ENCODE data around the gene SGSM2.

Gene SGSM2

DNA sequence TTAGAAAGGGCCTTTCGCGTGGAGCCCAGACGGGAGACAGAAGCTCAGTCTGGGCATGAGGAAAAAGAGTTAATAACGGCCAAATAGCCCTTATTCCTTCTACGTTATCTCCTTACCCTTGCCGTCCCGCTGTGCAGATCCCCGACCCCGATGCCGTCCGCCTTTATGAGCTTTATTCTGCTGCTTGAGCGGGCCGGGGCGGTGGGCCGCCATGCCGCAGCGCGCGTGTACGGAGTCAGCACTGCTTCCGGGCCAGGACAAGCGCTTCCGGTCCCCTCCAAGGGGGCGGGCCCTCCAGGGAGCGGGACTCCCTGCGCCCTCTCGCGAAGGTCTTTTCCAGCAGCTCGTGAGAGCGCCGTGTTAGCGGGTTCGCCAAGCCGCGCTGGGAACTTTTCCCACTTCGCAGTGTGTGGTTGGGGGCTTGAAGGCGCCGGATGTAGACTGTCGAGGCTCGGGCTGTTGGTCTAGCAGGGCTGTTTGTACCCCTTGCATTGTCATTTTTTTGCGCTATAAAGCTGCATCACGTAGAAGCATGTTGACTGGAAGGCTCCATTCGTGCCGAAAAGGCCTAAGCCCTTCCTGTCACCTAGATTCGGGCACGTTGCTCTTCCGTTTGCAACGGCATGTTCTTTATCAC, 968 bp upstream of the SGSM2 start, which contains the start of gene TSR1:
Gene TSR1, minus strand, starts transcription at position 243 of the 637 bp plus-strand sequence. Its CDS starts 30 bp downstream, at position 213.
- Histone ChIP-seq H3K27me3 (replicated peaks; ENCODE audit: control insufficient read depth, insufficient read depth, low read length, poor library complexity, severe bottlenecking) (no peaks in the 10 kb centered on the region), H3K4me1 (ENCODE audit: control insufficient read depth, insufficient read depth, low read length, poor library complexity, severe bottlenecking) (peaks cover 16% of the 10 kb centered on the region), H3K9me3 (ENCODE audit: control insufficient read depth, low read length) (no peaks in the 10 kb centered on the region), H3K36me3 (ENCODE audit: control insufficient read depth, insufficient read depth, low read length) (peaks cover 36% of the 10 kb centered on the region), H3K27ac (ENCODE audit: insufficient read depth, low read length, poor library complexity, severe bottlenecking) (peak within 1 kb of the TSS; percentile 76), H3K4me3 (ENCODE audit: insufficient read depth, low read depth, low read length, poor library complexity, severe bottlenecking) (peak within 1 kb of the TSS; percentile 66)
- DNase-seq, result peak; percentile 73 to 84 (median 80)

DNA sequence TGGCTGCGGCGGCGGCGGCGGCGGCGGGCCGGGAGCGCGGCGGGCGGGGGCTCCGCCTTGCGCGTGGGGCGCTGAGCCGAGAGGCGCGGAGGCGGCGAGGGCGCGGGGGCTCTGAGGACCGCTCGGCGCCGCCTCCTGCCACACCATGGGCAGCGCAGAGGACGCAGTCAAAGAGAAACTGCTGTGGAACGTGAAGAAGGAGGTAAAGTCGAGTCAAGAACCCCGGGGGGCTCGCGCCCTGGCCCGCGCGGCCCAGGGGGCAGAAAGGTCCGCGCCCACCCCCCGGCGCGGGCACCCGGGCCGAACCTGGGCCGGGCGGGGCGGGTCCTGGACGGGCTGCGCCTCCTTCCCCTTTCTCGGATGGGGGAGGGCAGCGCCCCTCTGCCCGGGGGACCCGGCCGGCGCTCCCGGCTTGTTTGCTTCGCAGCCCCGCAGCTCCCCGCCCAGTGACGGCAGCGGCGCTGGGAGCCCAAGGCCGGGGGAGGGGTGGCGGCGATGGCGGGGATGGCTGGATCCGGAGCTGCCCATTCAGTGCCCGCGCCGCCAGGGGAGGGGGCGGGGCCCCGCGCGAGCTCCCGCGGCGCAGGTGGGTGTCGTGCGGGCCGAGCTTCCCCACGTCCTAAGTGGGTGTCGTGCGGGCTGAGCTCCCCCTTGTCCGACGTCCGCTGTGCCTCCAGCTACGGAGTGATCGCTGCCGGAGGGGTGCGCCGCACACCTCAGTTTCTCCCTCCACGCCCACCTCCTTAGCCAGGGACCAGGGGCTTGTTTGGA, 428 bp downstream of the SGSM2 start:
- Histone ChIP-seq H3K27me3 (replicated peaks; ENCODE audit: control insufficient read depth, insufficient read depth, low read length, poor library complexity, severe bottlenecking) (no peaks in the 10 kb centered on the region), H3K27ac (ENCODE audit: insufficient read depth, low read length, poor library complexity, severe bottlenecking) (peak overlapping the region; percentile 80), H3K36me3 (ENCODE audit: control insufficient read depth, insufficient read depth, low read length) (peaks cover 25% of the 10 kb centered on the region), H3K4me1 (ENCODE audit: control insufficient read depth, insufficient read depth, low read length, poor library complexity, severe bottlenecking) (peaks cover 16% of the 10 kb centered on the region), H3K9me3 (ENCODE audit: control insufficient read depth, low read length) (no peaks in the 10 kb centered on the region), H3K4me3 (ENCODE audit: insufficient read depth, low read depth, low read length, poor library complexity, severe bottlenecking) (peak overlapping the region; percentile 66)
- peak; percentile 37 to 58 (median 39) for DNase-seq

DNA sequence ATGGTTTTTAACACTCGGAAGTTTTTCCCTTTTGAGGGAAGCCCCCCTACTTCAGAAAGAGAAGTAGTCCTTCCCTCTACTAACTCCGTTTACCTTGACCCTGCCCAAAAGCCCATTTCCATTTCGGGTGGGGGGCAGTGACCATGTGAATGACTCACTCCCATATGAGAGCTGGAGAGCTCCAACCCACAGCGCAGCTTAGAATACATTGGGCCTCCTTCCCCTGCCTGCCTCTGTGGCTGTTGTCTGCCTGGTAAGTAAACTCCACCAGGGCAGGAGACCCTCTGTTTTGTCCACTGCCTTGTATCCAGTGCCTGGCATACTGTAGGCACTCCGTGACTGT, 985 bp downstream of the SGSM2 start:
- no peak for DNase-seq
- Histone ChIP-seq H3K36me3 (ENCODE audit: control insufficient read depth, insufficient read depth, low read length) (peaks cover 19% of the 10 kb centered on the region), H3K27ac (ENCODE audit: insufficient read depth, low read length, poor library complexity, severe bottlenecking) (peak overlapping the region; percentile 80), H3K4me3 (ENCODE audit: insufficient read depth, low read depth, low read length, poor library complexity, severe bottlenecking) (peak overlapping the region; percentile 66), H3K4me1 (ENCODE audit: control insufficient read depth, insufficient read depth, low read length, poor library complexity, severe bottlenecking) (peaks cover 16% of the 10 kb centered on the region), H3K27me3 (replicated peaks; ENCODE audit: control insufficient read depth, insufficient read depth, low read length, poor library complexity, severe bottlenecking) (no peaks in the 10 kb centered on the region), H3K9me3 (ENCODE audit: control insufficient read depth, low read length) (no peaks in the 10 kb centered on the region)

DNA sequence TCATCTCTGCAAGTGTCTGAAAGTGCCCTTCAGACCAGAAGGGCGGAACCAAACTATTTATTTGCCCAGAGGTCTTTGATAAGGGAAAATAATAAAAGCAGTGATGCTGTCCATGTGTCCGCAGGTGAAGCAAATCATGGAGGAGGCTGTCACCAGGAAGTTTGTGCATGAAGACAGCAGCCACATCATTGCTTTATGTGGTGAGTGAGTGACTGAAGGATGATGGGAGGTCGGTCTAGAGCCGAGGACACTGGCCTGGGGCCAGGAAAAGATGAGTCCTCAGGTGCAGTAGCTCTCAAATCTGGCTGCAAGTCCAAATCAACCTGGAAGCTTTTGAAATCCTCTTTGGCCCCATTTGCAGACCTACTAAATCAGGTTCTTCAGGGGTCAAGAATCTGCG, 6.1 kb downstream of the SGSM2 start:
- H3K27me3 ChIP-seq (replicated peaks; ENCODE audit: control insufficient read depth, insufficient read depth, low read length, poor library complexity, severe bottlenecking), result no peaks in the 10 kb centered on the region
- H3K4me1 ChIP-seq (ENCODE audit: control insufficient read depth, insufficient read depth, low read length, poor library complexity, severe bottlenecking), result peaks cover 3% of the 10 kb centered on the region
- H3K9me3 ChIP-seq (ENCODE audit: control insufficient read depth, low read length), result no peaks in the 10 kb centered on the region
- H3K27ac ChIP-seq (ENCODE audit: insufficient read depth, low read length, poor library complexity, severe bottlenecking), result no peak overlapping the region
- H3K36me3 ChIP-seq (ENCODE audit: control insufficient read depth, insufficient read depth, low read length), result peaks cover 8% of the 10 kb centered on the region
- DNase-seq, result no peak
- no peak overlapping the region for H3K4me3 ChIP-seq (ENCODE audit: insufficient read depth, low read depth, low read length, poor library complexity, severe bottlenecking)

DNA sequence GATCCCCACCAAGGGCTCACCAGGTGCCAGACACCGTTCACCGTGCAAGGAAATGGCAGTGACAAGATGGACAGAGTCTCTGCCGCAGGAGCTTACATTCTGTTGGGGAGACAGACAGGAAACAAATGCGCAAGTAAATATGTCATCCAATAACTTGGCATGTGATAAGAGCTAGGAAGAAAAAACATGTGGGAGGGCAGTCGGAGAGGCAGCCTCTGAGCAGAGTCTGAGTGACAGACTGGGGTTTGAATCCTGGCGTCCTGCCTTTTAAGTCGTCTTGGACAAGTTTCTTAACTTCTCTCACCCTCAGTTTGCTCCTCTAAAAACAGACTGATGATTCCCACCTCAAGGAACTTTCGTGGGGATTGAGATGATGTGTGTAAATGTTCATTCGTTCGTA, 7.2 kb downstream of the SGSM2 start:
- Histone ChIP-seq H3K4me3 (ENCODE audit: insufficient read depth, low read depth, low read length, poor library complexity, severe bottlenecking) (no peak overlapping the region), H3K9me3 (ENCODE audit: control insufficient read depth, low read length) (no peaks in the 10 kb centered on the region), H3K27me3 (replicated peaks; ENCODE audit: control insufficient read depth, insufficient read depth, low read length, poor library complexity, severe bottlenecking) (no peaks in the 10 kb centered on the region), H3K4me1 (ENCODE audit: control insufficient read depth, insufficient read depth, low read length, poor library complexity, severe bottlenecking) (no peaks in the 10 kb centered on the region), H3K36me3 (ENCODE audit: control insufficient read depth, insufficient read depth, low read length) (peaks cover 8% of the 10 kb centered on the region), H3K27ac (ENCODE audit: insufficient read depth, low read length, poor library complexity, severe bottlenecking) (no peak overlapping the region)
- DNase-seq, result no peak

DNA sequence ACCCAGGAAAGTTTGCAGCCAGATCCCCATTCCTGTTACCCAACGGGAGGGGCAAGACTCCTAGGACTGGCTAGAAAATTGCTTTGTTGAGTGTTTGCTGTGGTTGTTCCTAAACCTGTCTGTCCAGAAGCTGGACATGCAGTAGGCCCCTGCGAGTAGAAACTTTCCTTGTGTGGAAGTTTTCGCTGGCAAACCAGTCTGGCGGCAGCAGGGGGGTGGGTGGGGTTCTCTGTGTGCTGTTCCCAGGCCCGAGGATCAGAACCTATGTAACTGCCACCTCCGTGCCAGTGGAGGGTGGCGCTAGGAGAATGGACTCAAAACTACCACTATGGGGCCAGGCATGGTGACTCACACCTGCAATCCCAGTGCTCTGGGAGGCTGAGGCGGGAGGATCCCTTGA, 9.2 kb downstream of the SGSM2 start:
- H3K27ac ChIP-seq (ENCODE audit: insufficient read depth, low read length, poor library complexity, severe bottlenecking), result no peak overlapping the region
- peaks cover 8% of the 10 kb centered on the region for H3K36me3 ChIP-seq (ENCODE audit: control insufficient read depth, insufficient read depth, low read length)
- H3K27me3 ChIP-seq (replicated peaks; ENCODE audit: control insufficient read depth, insufficient read depth, low read length, poor library complexity, severe bottlenecking), result no peaks in the 10 kb centered on the region
- H3K9me3 ChIP-seq (ENCODE audit: control insufficient read depth, low read length), result no peaks in the 10 kb centered on the region
- H3K4me3 ChIP-seq (ENCODE audit: insufficient read depth, low read depth, low read length, poor library complexity, severe bottlenecking), result no peak overlapping the region
- DNase-seq, result no peak
- no peaks in the 10 kb centered on the region for H3K4me1 ChIP-seq (ENCODE audit: control insufficient read depth, insufficient read depth, low read length, poor library complexity, severe bottlenecking)

DNA sequence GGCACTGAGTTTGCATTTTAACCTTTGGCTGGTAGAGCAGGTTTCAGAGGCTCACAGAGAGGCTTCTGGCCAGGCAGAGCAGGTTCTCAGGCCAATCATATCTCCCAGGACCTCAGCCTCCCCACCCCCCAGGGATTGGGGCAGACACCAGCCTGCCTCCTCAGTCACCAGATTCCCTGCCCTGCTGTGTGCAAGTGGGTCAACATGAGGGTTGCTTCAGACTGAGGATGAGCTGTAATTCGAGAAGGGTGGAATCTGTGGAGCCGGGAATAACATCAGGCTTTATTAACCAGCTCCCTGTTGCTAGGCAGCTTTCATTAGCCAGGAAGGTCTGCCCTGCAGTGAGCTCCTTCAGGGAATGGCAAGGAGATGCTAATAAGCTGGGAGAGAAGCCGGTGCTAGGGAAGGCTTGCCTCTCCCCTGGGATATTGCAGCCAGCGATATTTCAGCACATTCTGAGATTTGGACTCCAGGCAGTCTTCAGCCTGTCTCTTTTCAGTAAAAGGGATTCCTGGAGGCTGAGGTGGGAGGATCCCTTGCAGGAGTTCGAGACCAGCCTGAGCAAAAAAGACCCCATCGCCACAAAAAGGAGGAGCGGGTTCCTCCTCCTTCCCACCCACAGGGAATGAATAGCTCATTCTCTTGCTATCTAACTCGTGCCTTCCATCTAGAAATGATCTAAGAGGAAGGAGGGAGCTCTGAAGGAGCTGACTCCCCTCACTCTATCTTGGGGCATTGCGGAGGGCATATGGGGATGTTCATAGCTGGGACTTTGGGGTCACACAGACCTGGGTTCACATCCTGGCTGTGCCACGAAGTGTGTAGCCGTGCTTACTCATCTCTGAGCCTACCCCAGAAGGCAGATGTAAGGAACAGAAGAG, 10.7 kb downstream of the SGSM2 start:
- Histone ChIP-seq H3K9me3 (ENCODE audit: control insufficient read depth, low read length) (no peaks in the 10 kb centered on the region), H3K4me1 (ENCODE audit: control insufficient read depth, insufficient read depth, low read length, poor library complexity, severe bottlenecking) (peaks cover 2% of the 10 kb centered on the region), H3K36me3 (ENCODE audit: control insufficient read depth, insufficient read depth, low read length) (peaks cover 8% of the 10 kb centered on the region), H3K27ac (ENCODE audit: insufficient read depth, low read length, poor library complexity, severe bottlenecking) (no peak overlapping the region), H3K27me3 (replicated peaks; ENCODE audit: control insufficient read depth, insufficient read depth, low read length, poor library complexity, severe bottlenecking) (no peaks in the 10 kb centered on the region), H3K4me3 (ENCODE audit: insufficient read depth, low read depth, low read length, poor library complexity, severe bottlenecking) (no peak overlapping the region)
- no peak for DNase-seq

DNA sequence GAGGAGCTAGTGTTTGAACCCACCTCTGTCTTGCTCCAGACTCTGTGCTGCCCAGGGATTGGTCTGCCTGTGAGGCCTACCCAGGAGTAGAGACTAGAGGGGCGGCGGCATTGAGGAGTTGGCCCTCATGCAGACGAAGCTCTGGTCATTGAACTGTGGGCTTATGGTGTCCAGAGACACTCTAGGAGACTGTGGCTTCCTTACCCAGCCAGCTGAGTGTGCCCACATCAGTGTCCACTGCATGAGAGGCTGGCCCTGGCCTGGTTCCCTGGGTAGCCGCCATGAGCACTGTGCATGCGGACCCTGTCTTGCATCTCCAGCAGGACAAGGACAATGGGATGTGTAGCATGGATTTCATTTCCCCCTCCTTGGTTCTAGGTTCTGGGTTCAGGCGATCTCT, 14.0 kb downstream of the SGSM2 start:
- no peak overlapping the region for H3K27ac ChIP-seq (ENCODE audit: insufficient read depth, low read length, poor library complexity, severe bottlenecking)

DNA sequence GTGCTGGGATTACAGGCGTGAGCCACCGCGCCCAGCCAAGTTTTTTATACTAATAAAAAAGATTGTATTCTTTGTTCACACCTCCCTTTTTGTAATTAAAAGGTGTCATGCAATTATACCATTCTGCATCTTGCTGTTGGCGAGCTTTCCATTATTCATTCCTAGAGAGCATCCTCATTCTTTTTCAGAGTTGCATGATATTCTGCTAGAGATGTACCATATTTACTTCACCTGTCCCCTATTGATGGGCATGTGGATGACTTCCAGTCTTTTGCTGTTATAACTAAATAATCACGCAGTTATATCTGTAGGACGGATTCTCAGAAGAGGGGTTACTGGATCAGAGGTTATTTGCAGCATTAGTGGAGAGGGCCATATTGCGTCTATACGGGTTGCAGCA, 17.0 kb downstream of the SGSM2 start:
- Histone ChIP-seq H3K4me1 (ENCODE audit: control insufficient read depth, insufficient read depth, low read length, poor library complexity, severe bottlenecking) (peaks cover 15% of the 10 kb centered on the region), H3K4me3 (ENCODE audit: insufficient read depth, low read depth, low read length, poor library complexity, severe bottlenecking) (no peak overlapping the region), H3K27me3 (replicated peaks; ENCODE audit: control insufficient read depth, insufficient read depth, low read length, poor library complexity, severe bottlenecking) (no peaks in the 10 kb centered on the region), H3K27ac (ENCODE audit: insufficient read depth, low read length, poor library complexity, severe bottlenecking) (no peak overlapping the region), H3K36me3 (ENCODE audit: control insufficient read depth, insufficient read depth, low read length) (no peaks in the 10 kb centered on the region), H3K9me3 (ENCODE audit: control insufficient read depth, low read length) (no peaks in the 10 kb centered on the region)
- DNase-seq, result no peak

More for the DNA sequence above, 14.0 kb downstream of the SGSM2 start:
- no peak for DNase-seq
- Histone ChIP-seq H3K4me1 (ENCODE audit: control insufficient read depth, insufficient read depth, low read length, poor library complexity, severe bottlenecking) (peaks cover 15% of the 10 kb centered on the region), H3K9me3 (ENCODE audit: control insufficient read depth, low read length) (no peaks in the 10 kb centered on the region), H3K36me3 (ENCODE audit: control insufficient read depth, insufficient read depth, low read length) (peaks cover 2% of the 10 kb centered on the region), H3K27me3 (replicated peaks; ENCODE audit: control insufficient read depth, insufficient read depth, low read length, poor library complexity, severe bottlenecking) (no peaks in the 10 kb centered on the region), H3K4me3 (ENCODE audit: insufficient read depth, low read depth, low read length, poor library complexity, severe bottlenecking) (no peak overlapping the region)

Data from effector memory CD4-positive, alpha-beta T cell (primary cell).